T-helper 2 cell treated with Interferon-gamma antibody and Interleukin-4, amounts not matched to agents 5 μg/mL and 100 μg/mL, for 36 hours (primary cell): Measurements from ENCODE around the gene PCDHB12.
"Not testable (repeated sequence)": the region's sequence is repeated elsewhere in the genome, so short reads cannot be mapped to it uniquely, and the experiment has no call there.

Experiments
- DNase-seq: peaks from one replicate; pipeline ENCODE4 v3.0.0; 2021; ENCODE audit warnings: low spot score
- H3K27ac Mint-ChIP-seq: one replicate; pipeline ENCODE4 v1.8.0; 2021; ENCODE audit warnings: mild to moderate bottlenecking, mixed read lengths
- H3K27me3 Mint-ChIP-seq: one replicate; pipeline ENCODE4 v1.8.0; 2021; ENCODE audit warnings: low read depth, mixed read lengths
- H3K36me3 Mint-ChIP-seq: one replicate; pipeline ENCODE4 v1.8.0; 2021; ENCODE audit warnings: low read depth, mixed read lengths
- H3K4me1 Mint-ChIP-seq: one replicate; pipeline ENCODE4 v1.8.0; 2021; ENCODE audit warnings: low read depth, mixed read lengths
- H3K4me3 Mint-ChIP-seq: one replicate; pipeline ENCODE4 v1.8.0; 2022; ENCODE audit warnings: mild to moderate bottlenecking, moderate library complexity, mixed read lengths
- H3K9me3 Mint-ChIP-seq: one replicate; pipeline ENCODE4 v1.8.0; 2021; ENCODE audit warnings: mixed read lengths

The PCDHB12 gene

DNA sequence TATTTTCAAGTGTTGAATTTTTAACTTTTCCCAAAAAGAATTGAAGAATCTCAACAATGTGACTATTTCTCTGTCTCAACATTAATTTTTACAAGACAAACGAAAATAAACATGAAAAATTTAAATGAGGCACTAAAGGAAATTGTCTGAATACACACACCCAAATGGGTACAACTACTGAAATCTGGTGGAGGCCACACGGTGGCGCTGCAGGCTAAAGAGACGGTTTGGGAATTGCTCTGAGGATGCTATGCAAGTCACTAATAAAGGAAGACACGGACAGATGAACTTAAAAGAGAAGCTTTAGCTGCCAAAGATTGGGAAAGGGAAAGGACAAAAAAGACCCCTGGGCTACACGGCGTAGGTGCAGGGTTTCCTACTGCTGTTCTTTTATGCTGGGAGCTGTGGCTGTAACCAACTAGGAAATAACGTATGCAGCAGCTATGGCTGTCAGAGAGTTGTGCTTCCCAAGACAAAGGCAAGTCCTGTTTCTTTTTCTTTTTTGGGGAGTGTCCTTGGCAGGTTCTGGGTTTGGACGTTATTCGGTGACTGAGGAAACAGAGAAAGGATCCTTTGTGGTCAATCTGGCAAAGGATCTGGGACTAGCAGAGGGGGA, 16.3 kb upstream of the PCDHB12 start, which contains the start of gene PCDHB10:
Gene PCDHB10 (plus strand): TSS at position 244 of the 616 bp plus-strand sequence. CDS start 200 bp downstream, at position 444.
- Mint-ChIP-seq H3K27ac (no peak within 1 kb of the TSS), H3K27me3 (no peaks in the 10 kb centered on the region), H3K4me3 (no peak within 1 kb of the TSS), H3K9me3 (peaks cover 37% of the 10 kb centered on the region), H3K36me3 (peaks cover 11% of the 10 kb centered on the region), H3K4me1 (no peaks in the 10 kb centered on the region)
- no peak for DNase-seq

DNA sequence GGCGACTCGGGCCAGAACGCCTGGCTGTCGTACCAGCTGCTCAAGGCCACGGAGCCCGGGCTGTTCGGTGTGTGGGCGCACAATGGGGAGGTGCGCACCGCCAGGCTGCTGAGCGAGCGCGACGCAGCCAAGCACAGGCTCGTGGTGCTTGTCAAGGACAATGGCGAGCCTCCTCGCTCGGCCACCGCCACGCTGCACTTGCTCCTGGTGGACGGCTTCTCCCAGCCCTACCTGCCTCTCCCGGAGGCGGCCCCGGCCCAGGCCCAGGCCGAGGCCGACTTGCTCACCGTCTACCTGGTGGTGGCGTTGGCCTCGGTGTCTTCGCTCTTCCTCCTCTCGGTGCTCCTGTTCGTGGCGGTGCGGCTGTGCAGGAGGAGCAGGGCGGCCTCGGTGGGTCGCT, 14.2 kb upstream of the PCDHB12 start:
- H3K4me3 Mint-ChIP-seq, H3K27ac Mint-ChIP-seq, H3K4me1 Mint-ChIP-seq, DNase-seq, H3K27me3 Mint-ChIP-seq, H3K36me3 Mint-ChIP-seq: not testable (repeated sequence)
- peaks cover 45% of the 10 kb centered on the region for H3K9me3 Mint-ChIP-seq

DNA sequence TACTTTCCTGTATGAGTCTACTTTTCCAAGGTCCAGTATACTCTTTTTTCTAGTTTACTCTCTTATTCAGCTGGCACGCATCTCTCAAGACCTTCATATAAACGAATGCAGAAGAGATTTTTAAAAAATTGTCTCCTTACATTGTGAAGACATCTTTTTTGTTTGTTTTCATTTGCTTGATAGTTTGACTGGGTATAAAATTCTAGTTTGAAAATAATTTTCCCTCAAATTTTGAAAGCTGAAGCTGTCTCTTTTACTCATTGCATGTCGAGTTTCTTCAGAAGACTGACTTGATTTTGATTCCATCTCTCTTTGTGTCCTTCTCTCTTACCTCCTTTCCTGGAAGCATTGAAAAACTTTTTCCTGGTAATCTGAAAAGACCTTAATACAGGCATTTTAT, 12.2 kb upstream of the PCDHB12 start:
- Mint-ChIP-seq H3K4me3 (no peak overlapping the region), H3K27ac (no peak overlapping the region), H3K4me1 (no peaks in the 10 kb centered on the region), H3K36me3 (peaks cover 4% of the 10 kb centered on the region), H3K27me3 (no peaks in the 10 kb centered on the region), H3K9me3 (peaks cover 55% of the 10 kb centered on the region)
- no peak for DNase-seq

DNA sequence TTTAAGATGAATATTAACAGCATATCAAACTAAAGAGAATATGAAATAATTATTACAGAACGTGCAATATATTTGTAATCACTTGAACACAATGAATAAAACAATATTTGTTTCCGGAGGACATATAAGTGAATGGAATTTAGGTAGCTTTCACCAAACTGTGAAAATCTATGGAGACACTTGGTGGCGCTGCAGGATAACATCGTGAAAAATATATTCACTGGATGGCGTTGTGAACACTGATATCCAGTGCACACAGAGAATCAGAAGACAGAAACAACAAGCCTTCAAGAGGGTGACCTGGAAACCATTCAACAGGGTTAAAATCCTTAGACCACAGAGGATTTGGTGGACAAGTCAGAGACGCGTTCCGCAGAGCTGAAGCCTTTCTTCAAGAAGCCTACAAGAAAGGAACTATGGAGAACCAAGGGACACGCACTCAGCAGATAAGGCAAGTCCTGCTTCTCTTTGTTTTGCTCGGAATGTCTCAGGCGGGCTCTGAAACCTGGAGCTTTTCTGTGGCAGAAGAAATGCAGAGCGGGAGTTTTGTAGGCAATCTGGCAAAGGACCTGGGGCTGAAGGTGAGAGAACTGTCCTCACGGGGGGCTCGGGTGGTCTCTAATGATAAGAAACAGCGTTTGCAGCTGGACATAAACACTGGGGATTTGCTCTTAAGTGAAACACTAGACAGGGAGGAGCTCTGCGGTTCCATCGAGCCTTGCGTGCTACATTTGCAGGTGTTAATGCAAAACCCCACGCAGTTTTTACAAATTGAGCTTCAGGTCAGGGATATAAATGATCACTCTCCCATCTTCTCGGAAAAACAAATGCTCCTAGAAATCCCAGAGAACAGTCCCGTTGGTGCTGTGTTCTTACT, 8.9 kb upstream of the PCDHB12 start, which contains the start of gene PCDHB11:
Gene PCDHB11 (plus strand): TSS at position 269 of the 877 bp plus-strand sequence. CDS start 148 bp downstream, at position 417.
- H3K9me3 Mint-ChIP-seq: peaks cover 48% of the 10 kb centered on the region
- no peak within 1 kb of the TSS for H3K4me3 Mint-ChIP-seq

DNA sequence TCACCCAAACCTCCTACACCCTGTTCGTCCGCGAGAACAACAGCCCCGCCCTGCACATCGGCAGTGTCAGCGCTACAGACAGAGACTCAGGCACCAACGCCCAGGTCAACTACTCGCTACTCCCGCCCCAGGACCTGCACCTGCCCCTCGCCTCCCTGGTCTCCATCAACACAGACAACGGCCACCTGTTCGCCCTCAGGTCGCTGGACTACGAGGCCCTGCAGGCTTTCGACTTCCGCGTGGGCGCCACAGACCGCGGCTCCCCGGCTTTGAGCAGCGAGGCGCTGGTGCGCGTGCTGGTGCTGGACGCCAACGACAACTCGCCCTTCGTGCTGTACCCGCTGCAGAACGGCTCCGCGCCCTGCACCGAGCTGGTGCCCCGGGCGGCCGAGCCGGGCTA, 7.4 kb upstream of the PCDHB12 start:
- not testable (repeated sequence) for DNase-seq, H3K4me1 Mint-ChIP-seq, H3K27me3 Mint-ChIP-seq, H3K36me3 Mint-ChIP-seq, H3K4me3 Mint-ChIP-seq, H3K27ac Mint-ChIP-seq
- H3K9me3 Mint-ChIP-seq: peaks cover 44% of the 10 kb centered on the region

More for the DNA sequence above, 8.9 kb upstream of the PCDHB12 start, which contains the start of gene PCDHB11:
- Mint-ChIP-seq H3K27ac (no peak within 1 kb of the TSS), H3K27me3 (no peaks in the 10 kb centered on the region), H3K36me3 (no peaks in the 10 kb centered on the region), H3K4me1 (no peaks in the 10 kb centered on the region)
- no peak for DNase-seq

DNA sequence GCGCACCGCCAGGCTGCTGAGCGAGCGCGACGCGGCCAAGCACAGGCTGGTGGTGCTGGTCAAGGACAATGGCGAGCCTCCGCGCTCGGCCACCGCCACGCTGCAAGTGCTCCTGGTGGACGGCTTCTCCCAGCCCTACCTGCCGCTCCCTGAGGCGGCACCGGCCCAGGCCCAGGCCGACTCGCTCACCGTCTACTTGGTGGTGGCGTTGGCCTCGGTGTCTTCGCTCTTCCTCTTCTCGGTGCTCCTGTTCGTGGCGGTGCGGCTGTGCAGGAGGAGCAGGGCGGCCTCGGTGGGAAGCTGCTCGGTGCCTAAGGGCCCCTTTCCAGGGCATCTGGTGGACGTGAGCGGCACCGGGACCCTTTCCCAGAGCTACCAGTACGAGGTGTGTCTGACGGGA, 6.9 kb upstream of the PCDHB12 start:
- H3K4me3 Mint-ChIP-seq, H3K4me1 Mint-ChIP-seq, H3K27ac Mint-ChIP-seq, H3K36me3 Mint-ChIP-seq, H3K27me3 Mint-ChIP-seq, DNase-seq: not testable (repeated sequence)
- H3K9me3 Mint-ChIP-seq: peaks cover 39% of the 10 kb centered on the region

DNA sequence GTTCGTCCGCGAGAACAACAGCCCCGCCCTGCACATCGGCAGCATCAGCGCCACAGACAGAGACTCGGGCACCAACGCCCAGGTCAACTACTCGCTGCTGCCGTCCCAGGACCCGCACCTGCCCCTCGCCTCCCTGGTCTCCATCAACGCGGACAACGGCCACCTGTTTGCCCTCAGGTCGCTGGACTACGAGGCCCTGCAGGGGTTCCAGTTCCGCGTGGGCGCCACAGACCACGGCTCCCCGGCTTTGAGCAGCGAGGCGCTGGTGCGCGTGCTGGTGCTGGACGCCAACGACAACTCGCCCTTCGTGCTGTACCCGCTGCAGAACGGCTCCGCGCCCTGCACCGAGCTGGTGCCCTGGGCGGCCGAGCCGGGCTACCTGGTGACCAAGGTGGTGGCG, 1.8 kb downstream of the PCDHB12 start:
- not testable (repeated sequence) for H3K4me3 Mint-ChIP-seq, H3K4me1 Mint-ChIP-seq, DNase-seq, H3K27me3 Mint-ChIP-seq, H3K27ac Mint-ChIP-seq, H3K36me3 Mint-ChIP-seq
- peaks cover 21% of the 10 kb centered on the region for H3K9me3 Mint-ChIP-seq

DNA sequence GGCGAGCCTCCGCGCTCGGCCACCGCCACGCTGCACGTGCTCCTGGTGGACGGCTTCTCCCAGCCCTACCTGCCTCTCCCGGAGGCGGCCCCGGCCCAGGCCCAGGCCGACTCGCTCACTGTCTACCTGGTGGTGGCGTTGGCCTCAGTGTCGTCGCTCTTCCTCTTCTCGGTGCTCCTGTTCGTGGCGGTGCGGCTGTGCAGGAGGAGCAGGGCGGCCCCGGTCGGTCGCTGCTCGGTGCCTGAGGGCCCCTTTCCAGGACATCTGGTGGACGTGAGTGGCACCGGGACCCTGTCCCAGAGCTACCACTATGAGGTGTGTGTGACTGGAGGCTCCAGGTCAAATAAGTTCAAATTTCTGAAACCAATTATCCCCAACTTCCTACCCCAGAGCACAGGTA, 2.3 kb downstream of the PCDHB12 start:
- H3K36me3 Mint-ChIP-seq: not testable (repeated sequence)

DNA sequence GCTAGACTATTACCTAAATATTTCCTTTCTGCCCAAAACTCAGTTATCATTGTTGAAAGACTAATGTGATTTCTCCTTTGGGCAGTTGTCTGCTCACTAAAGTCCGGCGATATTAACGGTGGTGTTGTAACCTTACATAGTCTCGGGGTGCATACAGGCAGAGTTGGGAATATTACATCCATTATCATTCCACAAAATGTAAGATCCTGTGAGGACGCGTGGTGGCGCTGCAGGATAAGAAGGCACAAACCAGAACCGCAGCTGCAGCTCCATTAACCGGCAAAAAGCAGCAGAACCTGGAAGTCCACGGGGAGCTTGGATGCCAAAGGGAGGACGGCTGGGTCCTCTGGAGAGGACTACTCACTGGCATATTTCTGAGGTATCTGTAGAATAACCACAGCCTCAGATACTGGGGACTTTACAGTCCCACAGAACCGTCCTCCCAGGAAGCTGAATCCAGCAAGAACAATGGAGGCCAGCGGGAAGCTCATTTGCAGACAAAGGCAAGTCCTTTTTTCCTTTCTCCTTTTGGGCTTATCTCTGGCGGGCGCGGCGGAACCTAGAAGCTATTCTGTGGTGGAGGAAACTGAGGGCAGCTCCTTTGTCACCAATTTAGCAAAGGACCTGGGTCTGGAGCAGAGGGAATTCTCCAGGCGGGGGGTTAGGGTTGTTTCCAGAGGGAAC, 5.3 kb downstream of the PCDHB12 start, which contains the start of gene PCDHB13:
Gene PCDHB13 (plus strand): TSS at position 264 of the 684 bp plus-strand sequence. CDS start 205 bp downstream, at position 469.
- H3K27me3 Mint-ChIP-seq, H3K4me3 Mint-ChIP-seq, H3K4me1 Mint-ChIP-seq, DNase-seq, H3K27ac Mint-ChIP-seq, H3K36me3 Mint-ChIP-seq: not testable (repeated sequence)
- peaks cover 32% of the 10 kb centered on the region for H3K9me3 Mint-ChIP-seq

More for the DNA sequence above, 2.3 kb downstream of the PCDHB12 start:
- H3K27me3 Mint-ChIP-seq, H3K4me1 Mint-ChIP-seq, DNase-seq, H3K4me3 Mint-ChIP-seq, H3K27ac Mint-ChIP-seq: not testable (repeated sequence)
- peaks cover 23% of the 10 kb centered on the region for H3K9me3 Mint-ChIP-seq

DNA sequence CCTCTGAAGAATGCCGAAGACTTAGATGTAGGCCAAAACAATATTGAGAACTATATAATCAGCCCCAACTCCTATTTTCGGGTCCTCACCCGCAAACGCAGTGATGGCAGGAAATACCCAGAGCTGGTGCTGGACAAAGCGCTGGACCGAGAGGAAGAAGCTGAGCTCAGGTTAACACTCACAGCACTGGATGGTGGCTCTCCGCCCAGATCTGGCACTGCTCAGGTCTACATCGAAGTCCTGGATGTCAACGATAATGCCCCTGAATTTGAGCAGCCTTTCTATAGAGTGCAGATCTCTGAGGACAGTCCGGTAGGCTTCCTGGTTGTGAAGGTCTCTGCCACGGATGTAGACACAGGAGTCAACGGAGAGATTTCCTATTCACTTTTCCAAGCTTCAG, 6.1 kb downstream of the PCDHB12 start:
- not testable (repeated sequence) for H3K4me3 Mint-ChIP-seq, H3K27me3 Mint-ChIP-seq, DNase-seq

DNA sequence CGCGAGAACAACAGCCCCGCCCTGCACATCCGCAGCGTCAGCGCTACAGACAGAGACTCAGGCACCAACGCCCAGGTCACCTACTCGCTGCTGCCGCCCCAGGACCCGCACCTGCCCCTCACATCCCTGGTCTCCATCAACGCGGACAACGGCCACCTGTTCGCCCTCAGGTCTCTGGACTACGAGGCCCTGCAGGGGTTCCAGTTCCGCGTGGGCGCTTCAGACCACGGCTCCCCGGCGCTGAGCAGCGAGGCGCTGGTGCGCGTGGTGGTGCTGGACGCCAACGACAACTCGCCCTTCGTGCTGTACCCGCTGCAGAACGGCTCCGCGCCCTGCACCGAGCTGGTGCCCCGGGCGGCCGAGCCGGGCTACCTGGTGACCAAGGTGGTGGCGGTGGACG, 7.0 kb downstream of the PCDHB12 start:
- H3K27ac Mint-ChIP-seq, H3K4me1 Mint-ChIP-seq, H3K4me3 Mint-ChIP-seq, DNase-seq, H3K27me3 Mint-ChIP-seq, H3K36me3 Mint-ChIP-seq: not testable (repeated sequence)
- peaks cover 34% of the 10 kb centered on the region for H3K9me3 Mint-ChIP-seq

More for the DNA sequence above, 6.1 kb downstream of the PCDHB12 start:
- H3K36me3 Mint-ChIP-seq, H3K4me1 Mint-ChIP-seq, H3K27ac Mint-ChIP-seq: not testable (repeated sequence)
- H3K9me3 Mint-ChIP-seq: peaks cover 33% of the 10 kb centered on the region

DNA sequence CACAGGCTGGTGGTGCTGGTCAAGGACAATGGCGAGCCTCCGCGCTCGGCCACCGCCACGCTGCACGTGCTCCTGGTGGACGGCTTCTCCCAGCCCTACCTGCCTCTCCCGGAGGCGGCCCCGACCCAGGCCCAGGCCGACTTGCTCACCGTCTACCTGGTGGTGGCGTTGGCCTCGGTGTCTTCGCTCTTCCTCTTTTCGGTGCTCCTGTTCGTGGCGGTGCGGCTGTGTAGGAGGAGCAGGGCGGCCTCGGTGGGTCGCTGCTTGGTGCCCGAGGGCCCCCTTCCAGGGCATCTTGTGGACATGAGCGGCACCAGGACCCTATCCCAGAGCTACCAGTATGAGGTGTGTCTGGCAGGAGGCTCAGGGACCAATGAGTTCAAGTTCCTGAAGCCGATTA, 7.5 kb downstream of the PCDHB12 start:
- peaks cover 34% of the 10 kb centered on the region for H3K9me3 Mint-ChIP-seq
- H3K27me3 Mint-ChIP-seq, DNase-seq, H3K4me1 Mint-ChIP-seq, H3K27ac Mint-ChIP-seq, H3K36me3 Mint-ChIP-seq, H3K4me3 Mint-ChIP-seq: not testable (repeated sequence)

DNA sequence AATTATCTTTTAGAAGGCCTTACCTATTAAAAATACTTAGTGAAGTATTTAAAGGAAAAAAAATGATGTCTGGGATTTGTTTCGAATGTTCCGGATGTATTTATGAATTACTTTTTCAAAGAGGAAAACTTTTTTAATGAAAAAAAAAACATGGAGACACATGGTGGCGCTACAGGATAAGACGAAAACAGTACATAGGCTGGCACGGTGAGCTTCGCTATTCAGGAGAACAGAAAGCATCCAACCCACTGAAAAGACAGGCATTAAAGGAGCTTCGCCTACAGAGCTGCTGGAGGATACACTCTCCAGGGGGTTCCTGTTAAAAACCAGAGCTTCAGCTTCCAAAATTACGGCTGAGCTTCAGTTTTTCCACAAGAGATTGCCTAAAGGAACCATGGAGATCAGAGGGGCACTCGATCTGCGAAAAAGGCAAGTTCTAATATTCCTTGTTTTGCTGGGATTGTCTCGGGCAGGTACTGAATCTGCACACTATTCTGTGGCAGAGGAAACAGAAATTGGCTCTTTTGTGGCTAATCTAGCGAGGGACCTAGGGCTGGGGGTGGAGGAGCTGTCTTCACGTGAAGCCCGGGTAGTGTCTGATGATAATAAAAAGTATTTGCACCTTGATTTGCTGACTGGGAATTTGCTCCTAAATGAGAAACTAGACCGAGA, 14.7 kb downstream of the PCDHB12 start, which contains the start of gene PCDHB14:
Gene PCDHB14 (plus strand): TSS at position 232 of the 672 bp plus-strand sequence. CDS start 163 bp downstream, at position 395.
- Mint-ChIP-seq H3K27ac (no peak within 1 kb of the TSS), H3K27me3 (no peaks in the 10 kb centered on the region), H3K9me3 (peaks cover 31% of the 10 kb centered on the region), H3K4me1 (no peaks in the 10 kb centered on the region), H3K36me3 (no peaks in the 10 kb centered on the region), H3K4me3 (no peak within 1 kb of the TSS)
- no peak for DNase-seq
